Activated gamma-delta T cell (primary cell): Measurements from ENCODE around the gene MID2.
"Not testable (repeated sequence)": the region's sequence is repeated elsewhere in the genome, so short reads cannot be mapped to it uniquely, and the experiment has no call there.

Experiments used
- DNase-seq: peaks from one replicate; lab custom pipeline; 2025; lab: John Stamatoyannopoulos, UW
- total RNA-seq, 2 donors: gene quantifications; one replicate each; lab custom pipeline; 2026; lab: John Stamatoyannopoulos, UW

MID2 gene, protein sequence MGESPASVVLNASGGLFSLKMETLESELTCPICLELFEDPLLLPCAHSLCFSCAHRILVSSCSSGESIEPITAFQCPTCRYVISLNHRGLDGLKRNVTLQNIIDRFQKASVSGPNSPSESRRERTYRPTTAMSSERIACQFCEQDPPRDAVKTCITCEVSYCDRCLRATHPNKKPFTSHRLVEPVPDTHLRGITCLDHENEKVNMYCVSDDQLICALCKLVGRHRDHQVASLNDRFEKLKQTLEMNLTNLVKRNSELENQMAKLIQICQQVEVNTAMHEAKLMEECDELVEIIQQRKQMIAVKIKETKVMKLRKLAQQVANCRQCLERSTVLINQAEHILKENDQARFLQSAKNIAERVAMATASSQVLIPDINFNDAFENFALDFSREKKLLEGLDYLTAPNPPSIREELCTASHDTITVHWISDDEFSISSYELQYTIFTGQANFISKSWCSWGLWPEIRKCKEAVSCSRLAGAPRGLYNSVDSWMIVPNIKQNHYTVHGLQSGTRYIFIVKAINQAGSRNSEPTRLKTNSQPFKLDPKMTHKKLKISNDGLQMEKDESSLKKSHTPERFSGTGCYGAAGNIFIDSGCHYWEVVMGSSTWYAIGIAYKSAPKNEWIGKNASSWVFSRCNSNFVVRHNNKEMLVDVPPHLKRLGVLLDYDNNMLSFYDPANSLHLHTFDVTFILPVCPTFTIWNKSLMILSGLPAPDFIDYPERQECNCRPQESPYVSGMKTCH
- total RNA-seq, result 14.5 to 15.2 reads per million in 2 donors

GRCh38 chrX:107825698-107826237, at the start of gene MID2:
Gene MID2, plus strand, starts transcription at chrX:107825866. Its CDS starts 561 bp downstream, at chrX:107826427.
- no peak for DNase-seq

DNA sequence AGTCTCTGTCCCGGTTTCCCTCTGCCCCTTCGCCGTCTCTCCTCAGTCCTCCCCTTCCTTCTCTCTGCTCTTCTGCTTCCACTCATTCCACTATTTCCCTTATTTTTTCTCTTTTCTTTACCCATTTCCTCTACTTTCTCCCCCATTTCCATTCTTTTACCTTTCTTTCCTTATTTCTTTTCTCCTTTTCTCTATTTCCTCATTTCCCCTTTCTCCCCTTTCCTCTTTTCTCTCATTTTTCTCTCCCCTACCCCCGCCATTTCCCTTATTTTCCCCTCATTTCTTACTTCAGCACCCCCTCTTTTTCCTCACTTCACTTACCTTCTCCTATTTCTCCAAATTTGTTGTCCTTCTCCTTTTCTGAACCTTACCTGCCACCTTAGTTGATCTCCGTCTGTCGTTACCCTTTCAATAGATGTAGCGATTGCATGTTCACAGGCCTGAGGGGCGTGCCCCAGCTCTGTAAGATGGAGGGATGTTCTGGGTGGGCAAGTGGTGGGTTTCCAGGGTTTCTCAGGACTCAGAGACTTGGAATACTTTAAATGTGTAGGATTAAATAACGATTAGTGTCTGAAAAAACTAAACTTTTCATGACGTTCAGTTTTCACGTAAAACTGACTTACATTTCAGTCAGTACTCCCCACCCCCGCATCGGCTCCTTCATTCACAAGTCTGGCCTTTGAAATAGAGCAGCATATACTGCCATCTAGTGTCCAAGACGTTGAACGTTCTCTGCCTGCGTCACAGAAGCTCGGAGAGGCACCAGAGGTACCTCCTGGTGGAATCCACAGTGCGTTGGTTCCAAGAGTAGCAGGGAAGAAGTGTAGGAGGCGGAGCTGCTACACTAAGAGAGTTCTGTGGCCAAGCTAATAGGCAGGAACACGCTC, 48.8 kb upstream of the MID2 start:
- no peak for DNase-seq

DNA sequence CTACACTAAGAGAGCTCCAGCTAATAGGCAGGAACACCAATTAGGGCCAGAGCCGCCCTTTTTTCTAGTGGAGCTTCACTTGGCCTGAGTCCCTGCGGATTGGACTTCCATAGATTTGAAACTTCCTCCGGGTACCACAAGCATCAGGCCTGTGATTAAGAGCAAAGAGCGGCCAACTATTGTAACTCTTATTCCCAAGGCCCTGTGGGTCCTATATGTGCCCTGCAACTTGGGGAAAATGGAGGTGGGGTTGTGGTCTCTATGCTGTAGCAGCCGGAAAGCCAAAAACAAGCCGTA, 48.2 kb upstream of the MID2 start, which contains the start of gene NCBP2L:
TSS of gene NCBP2L (plus strand) at position 198 of the 297 bp plus-strand sequence. CDS start 16,488 bp downstream, outside the sequence.
- no peak for DNase-seq

DNA sequence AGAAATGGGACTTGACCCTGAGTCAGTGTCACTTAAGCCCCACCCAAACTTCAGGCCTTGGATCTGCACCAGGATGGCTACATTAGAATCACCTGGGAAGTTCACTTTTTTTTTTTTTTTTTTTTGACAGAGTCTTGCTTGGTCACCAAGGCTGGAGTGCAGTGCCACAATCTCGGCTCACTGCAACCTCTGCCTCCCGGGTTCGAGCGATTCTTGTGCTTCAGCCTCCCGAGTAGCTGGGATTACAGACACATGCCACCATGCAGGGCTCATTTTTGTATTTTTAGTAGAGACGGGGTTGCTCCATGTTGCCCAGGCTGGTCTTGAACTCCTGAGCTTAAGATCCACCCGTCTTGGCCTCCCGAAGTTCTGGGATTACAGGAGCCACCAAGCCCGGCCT, 45.1 kb upstream of the MID2 start:
- DNase-seq, result no peak

DNA sequence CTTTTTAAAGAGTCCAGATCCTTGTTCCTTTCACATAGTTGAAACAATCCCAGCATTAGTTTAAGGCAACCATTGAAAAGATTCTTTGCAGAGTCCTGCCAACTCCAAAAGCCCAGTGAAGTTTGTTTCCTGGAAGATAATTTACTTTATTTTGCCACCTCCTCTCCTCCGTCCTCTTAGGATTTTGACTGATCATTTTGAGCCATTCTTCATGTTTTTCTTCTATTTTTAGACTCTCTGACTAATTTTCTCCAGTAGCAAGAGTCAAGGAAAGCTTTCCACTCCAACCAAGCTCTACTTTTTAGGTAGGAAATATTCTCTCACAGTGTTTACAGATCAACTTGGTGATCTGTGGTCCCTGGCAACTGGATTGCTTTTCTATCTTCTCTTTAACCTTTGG, 37.8 kb upstream of the MID2 start:
- no peak for DNase-seq

- DNase-seq, result no peak
Measured at GRCh38 chrX:107804427-107804826, 21.2 kb upstream of the MID2 start.

GRCh38 chrX:107805179-107805578, 20.5 kb upstream of the MID2 start:
- DNase-seq, result no peak

GRCh38 chrX:107810053-107810452, 15.6 kb upstream of the MID2 start:
- not testable (repeated sequence) for DNase-seq

DNA sequence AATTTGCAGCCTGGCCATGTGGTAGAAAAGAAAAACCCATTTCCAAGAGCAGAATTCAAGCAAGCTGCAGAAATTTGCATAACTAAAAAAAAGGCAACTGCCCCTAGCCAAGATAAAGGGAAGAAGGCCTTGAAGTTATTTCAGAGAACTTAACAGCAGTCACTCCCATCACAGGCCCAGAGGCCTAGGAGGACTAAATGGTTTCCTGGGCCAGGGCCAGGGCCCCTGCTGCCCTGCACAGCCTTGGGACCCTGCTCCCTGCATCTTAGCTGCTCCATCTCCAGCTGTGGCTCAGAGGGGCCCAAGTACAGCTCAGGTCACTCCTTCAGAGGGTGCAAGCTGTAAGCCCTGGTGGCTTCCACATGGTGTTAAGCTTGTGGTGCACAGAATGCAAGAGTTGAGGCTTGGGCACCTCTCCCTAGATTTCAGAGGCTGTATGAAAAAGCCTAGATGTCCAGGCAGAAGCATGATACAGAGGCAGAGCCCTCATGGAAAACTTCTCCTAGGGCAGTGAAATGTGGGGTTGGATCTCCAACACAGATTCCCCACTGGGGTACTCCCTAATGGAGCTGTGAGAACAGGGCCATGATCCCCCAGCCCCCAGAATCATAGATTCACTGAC, 6.7 kb upstream of the MID2 start:
- DNase-seq, result no peak

GRCh38 chrX:107823042-107823441, 2.6 kb upstream of the MID2 start:
- no peak for DNase-seq

DNA sequence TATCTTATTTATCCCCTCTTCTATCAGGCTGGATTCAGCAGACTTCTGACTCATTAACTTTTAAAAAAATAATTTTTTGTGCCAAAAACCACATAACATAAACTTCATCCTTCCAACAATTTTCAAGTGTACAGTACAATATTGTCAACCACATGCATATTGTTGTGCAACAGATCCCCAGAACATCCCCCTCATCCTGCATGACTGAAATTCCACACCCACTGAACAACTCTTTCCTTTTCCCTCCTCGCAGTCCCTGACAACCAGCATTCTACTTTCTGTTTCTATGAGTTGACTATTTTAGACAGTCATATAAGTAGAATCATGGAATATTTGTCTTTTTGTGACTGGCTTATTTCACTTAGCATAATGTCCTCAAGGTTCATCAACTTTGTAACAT, 2.2 kb upstream of the MID2 start:
- DNase-seq, result no peak

GRCh38 chrX:107826238-107827029, 768 bp downstream of the MID2 start:
- peak; percentile 14 for DNase-seq

DNA sequence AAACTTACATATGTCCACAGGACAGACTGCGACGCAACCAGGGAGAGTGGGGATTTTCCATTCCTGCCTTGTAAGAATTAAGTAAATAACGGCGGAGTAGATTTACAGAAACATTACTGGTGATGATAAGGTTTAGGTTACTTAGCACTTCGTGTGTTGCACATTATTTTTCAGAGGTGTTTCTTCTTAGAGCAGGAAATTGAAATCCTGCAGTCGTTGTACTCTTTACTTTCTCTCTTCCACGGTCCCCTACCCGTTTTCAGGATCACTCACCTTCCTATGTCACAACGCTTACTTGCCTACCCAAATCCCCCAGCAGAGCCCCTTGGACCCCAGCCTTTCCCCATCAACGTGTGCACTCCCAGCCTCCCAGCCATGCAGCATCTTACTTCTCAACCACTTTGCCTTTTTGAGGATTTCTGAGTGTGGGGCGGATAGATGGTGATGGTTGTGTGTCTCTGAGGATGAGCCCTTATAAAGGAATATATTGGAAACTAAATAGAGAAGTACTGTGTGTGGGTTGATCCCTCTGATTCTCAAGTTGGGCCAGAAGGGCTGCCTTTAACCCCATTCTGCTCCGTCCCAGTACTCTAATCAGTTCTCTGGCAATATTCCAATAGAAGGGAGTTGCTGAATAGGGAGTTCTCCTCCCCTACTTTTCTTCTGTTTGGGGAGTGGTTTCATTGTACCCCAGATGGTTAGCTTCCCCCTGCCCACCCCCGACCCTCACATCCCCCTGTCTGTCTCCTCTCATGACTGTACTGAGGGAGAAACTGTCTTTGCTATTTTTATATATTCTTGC, 1.6 kb downstream of the MID2 start:
- no peak for DNase-seq

- no peak for DNase-seq
Measured at GRCh38 chrX:107827852-107828251, 2.2 kb downstream of the MID2 start.

- DNase-seq, result no peak
Measured at GRCh38 chrX:107829878-107830277, 4.2 kb downstream of the MID2 start.

DNA sequence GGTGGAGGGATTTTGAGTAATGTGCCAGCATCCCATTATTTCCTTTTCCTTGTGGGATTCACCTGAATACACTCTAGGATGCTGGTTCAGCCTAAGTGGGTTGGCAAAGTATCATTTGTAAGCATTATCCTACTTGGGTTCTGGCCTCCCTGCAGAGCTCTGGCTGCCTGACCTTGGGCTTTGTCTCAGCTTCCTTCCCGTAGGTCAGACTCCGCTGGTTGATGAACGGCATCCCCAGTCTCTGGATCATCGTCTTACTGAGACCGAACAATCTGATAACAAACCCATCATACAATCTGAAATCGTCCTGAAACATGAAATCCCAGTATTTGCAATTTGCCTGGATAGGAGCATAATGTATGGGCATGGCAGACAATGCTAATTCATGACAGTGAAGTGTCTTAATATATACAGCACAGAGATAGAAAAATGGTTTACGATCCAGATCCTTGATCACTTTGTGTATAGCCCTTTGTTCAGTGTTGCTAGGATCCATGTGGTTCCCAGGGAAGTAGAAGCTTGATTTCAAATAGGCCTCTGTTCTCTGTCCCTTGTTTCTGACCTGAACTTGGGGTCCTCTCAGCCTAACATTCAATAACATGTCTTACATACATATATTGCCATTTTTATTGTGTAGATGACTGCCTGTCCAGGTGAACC, 5.5 kb downstream of the MID2 start:
- no peak for DNase-seq

GRCh38 chrX:107834275-107835201, 8.9 kb downstream of the MID2 start:
- no peak for DNase-seq

- DNase-seq, result no peak
Measured at GRCh38 chrX:107836958-107837357, 11.3 kb downstream of the MID2 start.
